Body of pancreas (tissue), 4 donors: ENCODE results near the gene NEK7. TPM values are rescaled to one million over a fixed set of nuclear protein-coding genes. Genes with fewer than 3 reads are reported as not detected.

ENCODE experiments used
- ATAC-seq: fragments of 150-250 bp; one replicate; pipeline ENCODE4 v1.9.1; 2016
- DNase-seq, 4 donors: peaks; one replicate each; pipeline ENCODE4 v3.0.0-alpha.2; 2019
- H3K27ac ChIP-seq, 4 donors: fragments of 200-600 bp; sonication (generic); 1 replicate in 3 of 4; 2 replicates in 1 of 4; pipeline versions ENCODE4 v1.5.1 to v1.6.1; 2016 to 2019; ENCODE audit warnings: mild to moderate bottlenecking in 1 of 4, mixed read lengths in 1 of 4, moderate library complexity in 1 of 4
- H3K27me3 ChIP-seq, 2 donors: fragments of 200-600 bp; sonication (generic); one replicate each; pipeline ENCODE4 v1.6.0; 2016; ENCODE audit warnings: mild to moderate bottlenecking in 1 of 2
- H3K36me3 ChIP-seq, 2 donors: fragments of 200-600 bp; sonication (generic); replicated peaks in 1 of 2; 2 replicates each; pipeline ENCODE4 v1.5.1; 2016; ENCODE audit warnings: low read depth in 2 of 2; ENCODE audit not compliant: insufficient read depth in 1 of 2
- H3K4me1 ChIP-seq: fragments of 200-600 bp; sonication (generic); one replicate; pipeline ENCODE4 v1.6.0; 2016
- H3K4me3 ChIP-seq, 2 donors: fragments of 200-600 bp; sonication (generic); 1 replicate in 1 of 2; 2 replicates in 1 of 2; pipeline ENCODE4 v1.5.1; 2016 to 2019
- H3K9me3 ChIP-seq, 3 donors: fragments of 200-600 bp; sonication (generic); 1 replicate in 2 of 3; 2 replicates in 1 of 3; pipeline ENCODE4 v1.5.1; 2016
- POLR2A ChIP-seq, 3 donors: fragments of 450-650 bp; IDR thresholded peaks; one replicate each; pipeline ENCODE4 v1.6.1; 2016; ENCODE audit warnings: antibody characterized with exemption in 3 of 3, mild to moderate bottlenecking in 2 of 3
- WGBS, 2 donors: methylation state at CpG; one replicate each; pipeline ENCODE4 v1.1.5; 2017; 5-methylcytosine and 5-hydroxymethylcytosine counted together
- intact Hi-C: fragments of 100-400 bp; cut with DNase I; formaldehyde crosslinking; loops from one replicate; pipeline ENCODE4 v1.15.1; 2023
- total RNA-seq, 2 donors: library from RNA; depleted of rRNA; stranded (reverse); fragments of >200 nt; gene quantifications; one replicate each; pipeline ENCODE4 v1.1.0, GENCODE V29; 2016
- TF ChIP-seq, protein P1 (sequence below), 7 experiments: fragments of 450-650 bp in 4 of 7; fragments of 200-600 bp in 3 of 7; sonication (generic) in 3 of 7; IDR thresholded peaks; one replicate each; pipeline ENCODE4 v1.5.1; 2016 to 2019; ENCODE audit warnings: antibody characterized with exemption in 7 of 7

The NEK7 gene
- total RNA-seq = 10 to 100 TPM; 39.2 to 49.5 TPM

DNA sequence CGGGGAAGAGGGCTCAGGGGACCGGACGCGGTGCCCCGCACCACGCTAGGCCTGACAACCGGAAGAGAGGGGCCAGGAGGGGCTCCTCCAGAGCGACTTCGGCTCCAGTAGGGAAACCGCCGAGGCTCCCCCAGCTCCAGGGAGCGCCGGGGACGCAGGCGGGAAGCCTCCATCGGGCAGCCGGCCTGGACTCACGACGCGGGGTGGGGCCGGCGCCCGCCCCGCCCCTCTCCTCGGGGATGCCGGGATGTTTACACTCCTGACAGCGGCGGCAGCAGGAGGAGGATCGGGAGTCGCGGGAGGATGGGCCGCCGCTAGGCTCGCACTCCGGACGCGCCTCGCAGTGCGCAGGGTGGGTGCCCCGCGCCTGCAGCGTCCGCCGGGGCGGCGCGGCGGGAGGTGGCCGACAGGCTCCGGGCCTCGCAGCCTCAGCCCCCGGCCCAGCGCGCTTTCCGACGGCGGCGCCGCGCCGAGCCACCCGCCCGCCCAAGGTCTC, at the start of gene NEK7:
TSS of gene NEK7 (plus strand) at position 254 of the 496 bp plus-strand sequence. CDS start 75,583 bp downstream, outside the sequence.
- H3K36me3 ChIP-seq = no peaks in the 10 kb centered on the region
- DNase-seq (peak; percentile 84 to 90 (median 86)), ATAC-seq (peak; percentile 86)
- TF ChIP-seq, protein P1, sequence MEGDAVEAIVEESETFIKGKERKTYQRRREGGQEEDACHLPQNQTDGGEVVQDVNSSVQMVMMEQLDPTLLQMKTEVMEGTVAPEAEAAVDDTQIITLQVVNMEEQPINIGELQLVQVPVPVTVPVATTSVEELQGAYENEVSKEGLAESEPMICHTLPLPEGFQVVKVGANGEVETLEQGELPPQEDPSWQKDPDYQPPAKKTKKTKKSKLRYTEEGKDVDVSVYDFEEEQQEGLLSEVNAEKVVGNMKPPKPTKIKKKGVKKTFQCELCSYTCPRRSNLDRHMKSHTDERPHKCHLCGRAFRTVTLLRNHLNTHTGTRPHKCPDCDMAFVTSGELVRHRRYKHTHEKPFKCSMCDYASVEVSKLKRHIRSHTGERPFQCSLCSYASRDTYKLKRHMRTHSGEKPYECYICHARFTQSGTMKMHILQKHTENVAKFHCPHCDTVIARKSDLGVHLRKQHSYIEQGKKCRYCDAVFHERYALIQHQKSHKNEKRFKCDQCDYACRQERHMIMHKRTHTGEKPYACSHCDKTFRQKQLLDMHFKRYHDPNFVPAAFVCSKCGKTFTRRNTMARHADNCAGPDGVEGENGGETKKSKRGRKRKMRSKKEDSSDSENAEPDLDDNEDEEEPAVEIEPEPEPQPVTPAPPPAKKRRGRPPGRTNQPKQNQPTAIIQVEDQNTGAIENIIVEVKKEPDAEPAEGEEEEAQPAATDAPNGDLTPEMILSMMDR (IDR thresholded peaks at IDR 0.05) = peak in 2 of 7 experiments; percentile 10 to 30
- peak in 2 of 3 donors; percentile 59 to 63 for TF ChIP-seq POLR2A (IDR thresholded peaks at IDR 0.05)
- H3K9me3 ChIP-seq = no peaks in the 10 kb centered on the region
- intact Hi-C loops = no loop called here
- H3K4me1 ChIP-seq = peaks cover 21% of the 10 kb centered on the region
- H3K27me3 ChIP-seq = no peaks in the 10 kb centered on the region
- WGBS, 2 donors = 0 to 1% methylated on average over 14 to 61 of the region's 63 CpGs
- peak within 1 kb of the TSS; percentile 69 to 70 for H3K4me3 ChIP-seq
- H3K27ac ChIP-seq = peak within 1 kb of the TSS; percentile 97 to 99 (median 98)

DNA sequence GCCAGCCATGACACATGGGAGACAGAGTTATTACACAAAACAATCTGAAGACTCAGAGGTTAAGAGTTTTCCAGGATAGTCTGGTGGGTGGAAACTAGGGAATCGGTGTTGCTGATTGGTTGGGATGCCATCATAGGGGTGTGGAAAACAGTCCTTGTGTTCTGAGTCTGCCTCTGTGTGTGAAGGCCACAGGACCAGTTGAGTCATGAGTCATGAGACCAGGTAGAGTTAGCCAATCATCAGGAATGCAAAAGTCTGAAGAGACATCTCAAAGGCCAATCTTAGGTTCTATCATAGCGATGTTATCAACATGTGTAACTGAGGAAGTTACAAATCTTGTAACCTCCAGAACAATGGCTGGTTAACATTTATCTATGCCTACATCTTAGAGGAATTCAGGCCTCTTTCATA, 49.7 kb upstream of the NEK7 start:
- intact Hi-C loops = no loop called here
- WGBS, 2 donors = 96 to 100% methylated on average over 2 of the region's 2 CpGs
- no peak for ATAC-seq

DNA sequence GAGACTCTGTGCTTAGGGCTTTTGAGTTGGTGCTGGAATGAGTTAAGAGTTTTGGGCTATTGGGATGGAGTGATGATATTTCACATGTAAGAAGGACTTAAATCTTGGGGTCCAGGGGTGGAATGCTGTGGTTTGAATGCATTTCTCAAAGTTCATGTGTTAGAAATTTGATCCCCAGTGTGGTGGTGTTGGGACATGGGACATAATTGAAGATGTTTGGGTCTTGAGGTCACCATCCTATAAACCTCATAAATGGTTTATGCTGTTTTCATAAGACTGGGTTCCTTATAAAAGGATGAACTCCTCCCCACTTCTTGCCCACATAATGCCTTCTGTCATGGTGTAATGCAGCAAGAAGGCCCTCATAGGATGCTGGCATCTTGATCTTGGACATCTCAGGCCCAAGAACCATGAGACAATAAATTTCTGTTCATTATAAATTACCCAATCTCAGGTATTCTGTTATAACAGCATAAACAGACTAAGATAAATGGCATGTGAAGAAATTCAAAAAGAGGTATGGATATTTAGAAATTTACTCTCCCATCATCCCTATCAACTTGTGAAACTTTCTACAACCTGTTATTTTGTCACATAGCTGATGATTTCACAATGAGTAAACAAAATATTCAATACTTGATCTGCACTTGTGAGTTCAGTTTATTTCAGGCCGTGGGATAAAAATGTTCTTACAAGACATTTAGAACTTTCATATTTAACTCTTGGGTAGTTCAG, 48.0 kb upstream of the NEK7 start:
- intact Hi-C loops = no loop called here
- Histone ChIP-seq H3K4me1 (no peaks in the 10 kb centered on the region), H3K9me3 (no peaks in the 10 kb centered on the region), H3K4me3 (no peak overlapping the region), H3K27ac (no peak overlapping the region), H3K27me3 (no peaks in the 10 kb centered on the region), H3K36me3 (no peaks in the 10 kb centered on the region)
- TF ChIP-seq, protein P1 (IDR thresholded peaks at IDR 0.05) = no peak
- no peak for TF ChIP-seq POLR2A (IDR thresholded peaks at IDR 0.05)
- ATAC-seq (no peak), DNase-seq (no peak)
- 27 to 33% methylated on average over 1 of the region's 1 CpG for WGBS, 2 donors

More for the DNA sequence above, 49.7 kb upstream of the NEK7 start:
- no peaks in the 10 kb centered on the region for H3K4me1 ChIP-seq
- DNase-seq = no peak
- no peaks in the 10 kb centered on the region for H3K27me3 ChIP-seq
- H3K36me3 ChIP-seq = no peaks in the 10 kb centered on the region
- H3K27ac ChIP-seq = no peak overlapping the region
- H3K9me3 ChIP-seq = no peaks in the 10 kb centered on the region
- TF ChIP-seq POLR2A (IDR thresholded peaks at IDR 0.05) = no peak
- TF ChIP-seq, protein P1 (IDR thresholded peaks at IDR 0.05) = no peak
- H3K4me3 ChIP-seq = no peak overlapping the region

GRCh38 chr1:198109371-198109715, 47.5 kb upstream of the NEK7 start:
- TF ChIP-seq, protein P1 (IDR thresholded peaks at IDR 0.05) = no peak
- TF ChIP-seq POLR2A (IDR thresholded peaks at IDR 0.05) = no peak
- H3K27me3 ChIP-seq = no peaks in the 10 kb centered on the region
- DNase-seq = no peak
- no peak overlapping the region for H3K4me3 ChIP-seq
- intact Hi-C loops = no loop called here
- no peaks in the 10 kb centered on the region for H3K36me3 ChIP-seq
- ATAC-seq = no peak
- no peak overlapping the region for H3K27ac ChIP-seq
- H3K9me3 ChIP-seq = no peaks in the 10 kb centered on the region
- no peaks in the 10 kb centered on the region for H3K4me1 ChIP-seq

- Histone ChIP-seq H3K36me3 (no peaks in the 10 kb centered on the region), H3K4me1 (no peaks in the 10 kb centered on the region), H3K9me3 (no peaks in the 10 kb centered on the region), H3K27me3 (no peaks in the 10 kb centered on the region), H3K4me3 (no peak overlapping the region), H3K27ac (no peak overlapping the region)
- TF ChIP-seq, protein P1 (IDR thresholded peaks at IDR 0.05) = no peak
- TF ChIP-seq POLR2A (IDR thresholded peaks at IDR 0.05) = no peak
- DNase-seq (no peak), ATAC-seq (no peak)
- intact Hi-C loops = no loop called here
These were observed 43.5 kb upstream of the NEK7 start for GRCh38 chr1:198113342-198113750.
